Fibroblast of the aortic adventitia (primary cell): Measurements from ENCODE around the gene NEDD4L. TPM values are rescaled to one million over a fixed set of nuclear protein-coding genes. Genes with fewer than 3 reads are reported as not detected.

ENCODE experiments used
- DNase-seq: peaks from one replicate; pipeline ENCODE4 v3.0.0-alpha.2; 2010; ENCODE audit warnings: low read depth
- H3K4me3 ChIP-seq: 2 replicates; pipeline ENCODE4 v1.5.1; 2011; ENCODE audit warnings: low read depth, mild to moderate bottlenecking, control low read depth, low read length, moderate library complexity
- total RNA-seq: library from RNA; depleted of rRNA; stranded (reverse); fragments of >200 nt; gene quantifications from 2 replicates; pipeline ENCODE4 v1.2.3, GENCODE V29; 2012; ENCODE audit warnings: low replicate concordance
- TF ChIP-seq, protein P1 (sequence below): IDR thresholded peaks from 2 replicates; pipeline ENCODE4 v1.5.1; 2011; ENCODE audit warnings: mild to moderate bottlenecking, low read length, control low read depth, inconsistent platforms; ENCODE audit not compliant: insufficient read depth

NEDD4L gene
- total RNA-seq, 1 donor = 22.2 TPM

DNA sequence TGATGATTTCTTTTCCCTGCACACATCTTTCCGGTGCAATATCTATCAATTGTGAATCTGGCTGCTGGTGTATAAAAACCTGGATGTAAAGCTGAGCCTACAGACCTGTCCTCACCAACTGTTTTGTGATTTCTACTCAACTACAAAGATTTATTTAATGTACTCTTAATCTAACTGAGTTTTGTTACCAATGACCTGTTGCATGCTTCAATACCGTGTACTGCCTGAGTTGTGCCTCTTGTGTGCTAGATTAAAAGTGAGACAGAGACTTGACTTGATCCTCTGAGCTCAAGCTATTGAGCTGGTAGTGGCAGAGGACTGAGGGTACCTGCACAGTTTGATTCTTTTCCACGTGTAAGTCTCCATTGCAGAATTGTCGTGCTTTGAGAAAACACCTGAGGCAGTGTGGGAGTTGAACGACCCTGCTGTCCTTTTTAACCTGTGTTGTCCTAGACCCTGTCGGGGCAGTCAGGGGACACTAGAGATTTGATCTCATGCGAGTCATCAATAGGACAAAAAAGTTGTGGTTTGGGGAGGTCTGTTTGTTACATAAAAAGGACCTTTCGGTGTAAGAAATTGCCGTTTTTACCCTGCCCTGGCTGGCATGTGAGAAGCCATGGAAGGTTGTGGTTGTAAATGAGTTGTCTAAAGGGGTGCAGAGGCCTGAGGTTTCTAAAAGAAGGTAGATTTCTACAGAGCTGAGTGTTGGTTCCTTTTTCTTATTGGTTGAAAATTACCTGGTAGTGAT is 353.5 kb downstream of the NEDD4L start:
- TF ChIP-seq, protein P1, sequence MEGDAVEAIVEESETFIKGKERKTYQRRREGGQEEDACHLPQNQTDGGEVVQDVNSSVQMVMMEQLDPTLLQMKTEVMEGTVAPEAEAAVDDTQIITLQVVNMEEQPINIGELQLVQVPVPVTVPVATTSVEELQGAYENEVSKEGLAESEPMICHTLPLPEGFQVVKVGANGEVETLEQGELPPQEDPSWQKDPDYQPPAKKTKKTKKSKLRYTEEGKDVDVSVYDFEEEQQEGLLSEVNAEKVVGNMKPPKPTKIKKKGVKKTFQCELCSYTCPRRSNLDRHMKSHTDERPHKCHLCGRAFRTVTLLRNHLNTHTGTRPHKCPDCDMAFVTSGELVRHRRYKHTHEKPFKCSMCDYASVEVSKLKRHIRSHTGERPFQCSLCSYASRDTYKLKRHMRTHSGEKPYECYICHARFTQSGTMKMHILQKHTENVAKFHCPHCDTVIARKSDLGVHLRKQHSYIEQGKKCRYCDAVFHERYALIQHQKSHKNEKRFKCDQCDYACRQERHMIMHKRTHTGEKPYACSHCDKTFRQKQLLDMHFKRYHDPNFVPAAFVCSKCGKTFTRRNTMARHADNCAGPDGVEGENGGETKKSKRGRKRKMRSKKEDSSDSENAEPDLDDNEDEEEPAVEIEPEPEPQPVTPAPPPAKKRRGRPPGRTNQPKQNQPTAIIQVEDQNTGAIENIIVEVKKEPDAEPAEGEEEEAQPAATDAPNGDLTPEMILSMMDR = no peak
- DNase-seq = no peak
- H3K4me3 ChIP-seq = no peak overlapping the region

DNA sequence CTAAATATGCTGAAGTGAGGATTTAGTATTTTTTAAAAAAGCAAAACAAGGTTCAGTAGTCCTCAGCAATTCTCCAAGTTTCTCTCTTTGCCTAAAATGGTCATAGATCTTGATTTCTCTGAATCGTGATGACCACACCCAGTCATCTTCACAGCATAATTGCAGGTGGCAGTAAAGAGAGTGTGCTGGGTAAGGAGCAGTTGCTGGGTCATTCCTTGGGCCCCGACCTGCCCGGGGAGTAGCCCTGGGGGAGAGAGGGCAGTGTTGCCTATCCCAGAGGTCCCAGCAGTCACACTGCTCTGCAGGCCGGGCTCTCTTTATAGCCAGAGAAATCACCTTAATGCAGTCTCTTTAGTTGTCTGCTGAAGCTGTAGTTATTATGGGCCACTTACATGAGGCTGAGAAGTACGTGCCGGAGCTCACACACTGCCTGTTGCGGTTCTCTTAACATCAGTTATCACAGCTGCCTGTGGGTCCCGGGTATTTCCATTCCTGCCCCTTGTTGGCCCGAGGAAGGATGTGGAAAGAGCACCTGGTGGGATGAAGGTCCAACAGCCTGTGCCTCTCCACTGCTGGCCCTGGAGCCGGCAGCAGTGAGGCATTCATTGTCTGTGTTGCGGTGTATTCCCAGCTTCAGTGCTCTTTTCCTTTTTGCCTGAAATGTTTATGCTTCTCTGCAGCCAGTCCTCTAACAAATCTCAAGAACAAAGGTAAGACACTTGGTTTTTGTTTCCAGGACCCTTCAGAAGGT is 354.8 kb downstream of the NEDD4L start:
- no peak for DNase-seq
- TF ChIP-seq, protein P1 = no peak
- H3K4me3 ChIP-seq = no peak overlapping the region

DNA sequence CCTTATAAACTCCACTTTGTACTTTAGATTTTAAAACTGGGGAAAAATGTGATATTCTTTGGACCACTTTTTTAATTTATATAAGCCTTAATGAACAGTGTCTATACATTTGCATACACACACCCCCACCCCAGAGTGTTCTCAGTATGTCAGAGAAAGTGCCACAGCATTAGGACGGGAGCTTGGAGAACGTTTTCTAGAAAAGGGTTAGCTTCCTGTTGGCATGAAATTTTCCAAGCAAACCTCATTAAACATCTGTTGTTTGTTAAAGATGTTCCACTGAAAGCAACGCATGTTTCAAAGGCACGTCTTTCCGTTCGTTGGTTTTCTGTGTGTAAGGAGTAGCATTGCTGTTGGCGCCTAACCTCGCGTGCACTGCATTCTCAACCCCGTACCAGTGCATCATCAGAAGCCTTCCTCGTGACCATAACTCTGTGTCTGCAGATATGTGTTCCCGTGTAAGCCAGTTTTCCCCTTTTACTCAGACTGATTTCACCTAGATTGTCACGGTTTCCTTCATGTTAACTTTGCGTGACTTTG is 356.4 kb downstream of the NEDD4L start:
- TF ChIP-seq, protein P1 = no peak
- no peak for DNase-seq
- H3K4me3 ChIP-seq = no peak overlapping the region

DNA sequence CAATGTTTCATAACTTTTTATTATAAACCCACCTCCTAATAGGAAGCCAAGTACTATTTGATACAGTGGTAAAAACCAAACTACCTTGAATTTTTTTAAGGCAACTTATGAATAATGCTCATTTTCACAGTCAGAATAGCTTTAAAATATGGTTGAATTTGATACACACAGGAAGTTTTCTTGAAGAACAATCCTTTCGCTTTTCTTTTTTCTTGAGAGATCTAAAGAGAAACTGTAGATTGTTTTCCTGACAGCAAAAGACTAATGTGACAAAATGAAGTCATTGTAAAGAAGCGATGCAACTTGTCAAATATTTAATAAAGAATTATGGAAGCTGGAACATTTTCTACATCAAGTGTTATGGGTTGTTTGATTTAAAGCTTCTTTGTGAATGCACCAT is 357.2 kb downstream of the NEDD4L start:
- TF ChIP-seq, protein P1 = no peak
- H3K4me3 ChIP-seq = no peak overlapping the region
- no peak for DNase-seq

DNA sequence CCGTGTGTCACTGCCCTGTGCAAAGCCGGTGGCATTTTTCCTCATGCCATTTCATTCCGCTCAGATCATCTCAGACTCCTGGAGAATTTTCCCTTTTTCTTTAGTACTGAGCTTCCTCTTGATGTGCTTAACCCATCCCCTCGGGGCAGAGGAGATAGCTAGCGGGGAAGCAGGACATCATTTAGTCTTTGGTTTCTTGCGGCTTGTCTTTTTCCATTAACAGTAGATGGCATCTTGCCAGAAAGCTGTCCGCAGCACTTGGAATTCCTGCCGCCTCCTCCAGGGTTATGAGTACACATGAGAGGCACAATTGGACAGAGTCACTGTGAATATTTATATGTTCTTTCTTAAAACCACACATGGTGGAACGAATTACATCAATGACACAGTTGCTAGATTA is 358.2 kb downstream of the NEDD4L start:
- peak; percentile 17 for DNase-seq
- H3K4me3 ChIP-seq = no peak overlapping the region
- TF ChIP-seq, protein P1 = no peak

DNA sequence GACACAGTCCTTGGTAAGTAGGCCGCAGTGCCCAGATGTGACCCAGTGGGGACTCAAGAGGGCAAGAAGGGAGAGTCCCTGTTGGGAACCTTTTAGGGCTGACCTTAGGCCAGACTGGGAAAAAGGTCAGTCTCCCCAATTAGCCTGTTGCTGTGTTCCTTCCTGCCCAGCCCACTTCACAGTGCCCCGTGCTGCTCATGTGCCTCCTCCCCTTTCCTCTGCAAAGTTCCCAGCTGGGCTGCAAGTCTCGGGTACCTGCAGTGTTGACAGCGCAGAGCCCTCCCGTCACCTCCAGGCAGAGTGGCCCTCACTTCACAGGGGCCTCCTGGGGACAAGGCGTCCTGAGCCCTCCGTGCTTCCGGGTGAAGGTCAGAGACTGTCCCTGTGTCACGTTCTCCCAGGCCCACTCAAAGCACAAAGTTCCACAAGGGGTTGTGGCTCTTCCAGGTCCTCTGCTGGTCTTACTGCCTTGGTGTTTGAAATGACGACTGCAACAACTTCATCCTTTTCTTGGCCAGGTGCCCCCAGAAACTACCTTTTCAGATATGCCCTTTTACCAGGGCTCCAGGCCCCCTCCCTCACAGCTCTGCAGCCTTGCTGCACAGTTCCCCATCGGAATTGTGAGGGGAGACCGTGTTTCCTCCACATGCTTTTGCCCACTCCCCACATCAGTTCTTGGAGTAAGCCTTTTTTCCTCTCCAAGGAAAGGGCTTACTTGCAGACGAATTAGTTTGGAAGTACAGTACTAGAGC is 359.1 kb downstream of the NEDD4L start:
- TF ChIP-seq, protein P1 = no peak

More for the DNA sequence above, 359.1 kb downstream of the NEDD4L start:
- no peak overlapping the region for H3K4me3 ChIP-seq
- DNase-seq = no peak
